Stimulated activated CD4-positive, alpha-beta T cell treated with anti-CD3 and anti-CD28 coated beads, Interleukin-2, amount 100 ng/mL, for 4 hours (primary cell): ENCODE measurements around the gene OR3A3.
"Not testable (repeated sequence)": the region's sequence is repeated elsewhere in the genome, so short reads cannot be mapped to it uniquely, and the experiment has no call there.

Experiments used
- DNase-seq: peaks from one replicate; pipeline ENCODE4 v3.0.0-alpha.2; 2020; ENCODE audit warnings: low read depth

The OR3A3 gene

DNA sequence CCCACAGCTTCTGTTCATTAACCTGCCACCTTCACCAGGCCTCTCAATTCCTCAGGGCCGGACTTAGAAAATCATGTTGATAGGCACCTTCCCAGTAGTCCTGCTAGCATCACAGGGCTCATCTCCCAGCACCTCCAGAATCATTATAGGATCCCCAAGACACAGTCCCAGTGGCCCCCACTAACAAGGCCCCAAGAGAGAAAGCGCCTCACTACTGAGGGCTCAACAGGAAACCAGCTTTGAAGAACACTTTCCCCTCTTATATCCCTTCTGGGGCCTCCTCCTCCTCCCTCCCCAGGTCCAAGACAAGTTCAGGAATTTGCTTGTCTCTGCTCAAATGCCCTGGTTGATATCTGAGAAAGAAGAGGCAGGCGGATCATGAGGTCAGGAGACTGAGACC lies at the start of gene OR3A3:
Gene OR3A3 (plus strand): TSS at position 301 of the 400 bp plus-strand sequence.
- DNase-seq: no peak

DNA sequence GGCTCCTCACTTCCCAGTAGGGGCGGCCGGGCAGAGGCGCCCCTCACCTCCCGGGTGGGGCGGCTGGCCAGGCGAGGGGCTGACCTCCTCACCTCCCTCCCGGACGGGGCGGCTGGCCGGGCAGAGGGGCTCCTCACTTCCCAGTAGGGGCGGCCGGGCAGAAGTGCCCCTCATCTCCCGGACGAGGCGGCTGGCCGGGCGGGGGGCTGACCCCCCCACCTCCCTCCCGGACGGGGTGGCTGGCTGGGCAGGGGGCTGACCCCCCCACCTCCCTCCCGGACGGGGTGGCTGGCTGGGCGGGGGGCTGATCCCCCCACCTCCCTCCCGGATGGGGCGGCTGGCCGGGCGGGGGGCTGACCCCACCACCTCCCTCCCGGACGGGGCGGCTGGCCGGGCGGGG lies 40.0 kb upstream of the OR3A3 start:
- DNase-seq: not testable (repeated sequence)

DNA sequence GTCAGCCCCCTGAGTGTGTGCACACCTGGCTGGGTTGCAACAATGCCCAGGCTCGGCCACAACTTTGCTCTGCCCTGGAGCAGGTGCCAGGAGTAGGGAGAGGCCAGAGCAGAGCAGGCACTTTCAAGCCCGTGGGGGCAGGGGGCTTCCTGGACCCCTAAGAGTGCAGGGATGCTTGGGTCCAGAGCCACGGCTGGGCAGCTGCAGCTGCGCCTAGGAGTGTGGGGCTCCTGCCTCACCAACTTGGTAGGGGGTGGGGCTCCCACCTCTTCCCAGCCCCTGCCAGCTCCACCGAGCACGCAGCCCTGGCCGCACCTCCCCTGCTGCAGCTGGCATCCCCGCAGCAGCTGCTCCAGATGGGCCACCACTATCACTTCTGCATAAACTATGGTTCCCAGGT lies 32.8 kb upstream of the OR3A3 start:
- no peak for DNase-seq

DNA sequence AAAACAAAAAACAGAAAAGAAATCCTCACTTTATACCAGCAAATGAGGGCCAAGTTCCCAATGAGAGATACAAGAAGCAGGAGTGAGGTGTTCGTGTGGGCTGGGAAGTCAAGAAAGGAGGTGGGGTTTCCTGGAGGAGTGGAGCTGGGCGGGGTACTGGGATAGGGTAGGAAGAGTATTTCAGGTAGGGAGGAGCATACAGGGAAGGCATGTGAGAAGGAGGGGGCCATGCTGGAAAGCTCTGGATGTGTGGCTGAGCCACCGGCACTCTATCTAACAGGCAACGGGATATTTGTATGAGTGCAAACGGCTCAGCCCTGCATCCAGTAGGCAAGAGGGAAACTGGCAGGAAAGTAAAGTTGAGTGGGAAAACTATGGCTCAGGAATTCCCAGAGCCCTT lies 29.2 kb upstream of the OR3A3 start:
- DNase-seq: no peak

DNA sequence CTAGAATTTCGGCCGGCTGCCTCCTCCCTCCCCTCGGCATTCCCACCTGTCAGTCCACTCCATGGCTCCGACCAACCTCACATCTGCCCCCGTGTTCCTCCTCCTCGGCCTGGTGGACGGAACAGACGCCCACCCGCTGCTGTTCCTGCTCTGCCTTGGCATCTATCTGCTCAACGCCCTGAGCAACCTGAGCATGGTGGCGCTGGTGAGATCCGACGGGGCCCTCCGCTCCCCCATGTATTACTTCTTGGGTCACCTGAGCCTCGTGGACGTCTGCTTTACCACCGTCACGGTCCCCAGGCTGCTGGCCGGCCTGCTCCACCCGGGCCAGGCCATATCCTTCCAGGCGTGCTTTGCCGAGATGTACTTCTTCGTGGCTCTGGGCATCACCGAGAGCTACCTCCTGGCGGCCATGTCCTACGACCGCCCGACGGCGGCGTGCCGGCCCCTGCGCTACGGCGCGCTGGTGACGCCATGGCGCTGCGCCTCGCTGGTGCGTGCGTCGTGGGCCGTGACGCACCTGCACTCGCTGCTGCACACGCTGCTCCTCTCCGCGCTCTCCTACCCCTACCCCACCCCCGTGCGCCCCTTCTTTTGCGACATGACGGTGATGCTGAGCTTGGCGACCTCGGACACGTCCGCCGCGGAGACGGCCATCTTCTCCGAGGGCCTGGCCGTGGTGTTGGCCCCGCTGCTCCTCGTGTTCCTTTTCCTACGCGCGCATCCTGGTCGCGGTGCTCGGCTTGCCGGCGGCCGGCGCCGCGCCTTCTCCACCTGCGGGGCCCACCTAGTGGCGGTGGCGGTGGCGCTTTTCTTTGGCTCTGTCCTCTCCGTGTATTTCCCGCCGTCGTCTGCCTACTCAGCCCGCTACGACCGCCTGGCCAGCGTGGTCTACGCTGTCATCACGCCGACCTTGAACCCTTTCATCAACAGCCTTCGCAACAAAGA lies 25.0 kb upstream of the OR3A3 start, which contains the start of gene OR3A2:
Gene OR3A2 (minus strand): TSS at position 440 of the 948 bp plus-strand sequence.
- no peak for DNase-seq

DNA sequence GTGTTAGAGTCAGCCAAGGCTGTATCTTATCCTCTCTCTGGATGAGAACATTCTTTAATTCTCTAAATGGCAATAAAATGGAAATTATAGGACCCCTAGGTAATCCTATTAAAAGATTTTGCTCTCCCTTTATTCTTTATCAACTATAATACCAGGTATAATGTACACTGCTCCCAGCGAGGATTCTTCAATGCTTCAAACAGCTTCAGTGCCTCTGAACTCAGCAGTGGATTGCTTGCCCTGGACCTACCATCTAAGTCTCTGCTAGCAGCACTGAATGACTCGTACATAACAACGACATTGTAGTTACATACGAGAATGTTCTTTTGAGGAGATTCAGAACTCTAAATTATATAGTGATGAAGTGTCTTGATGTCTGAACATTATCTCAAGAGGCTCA lies 21.4 kb upstream of the OR3A3 start:
- no peak for DNase-seq

DNA sequence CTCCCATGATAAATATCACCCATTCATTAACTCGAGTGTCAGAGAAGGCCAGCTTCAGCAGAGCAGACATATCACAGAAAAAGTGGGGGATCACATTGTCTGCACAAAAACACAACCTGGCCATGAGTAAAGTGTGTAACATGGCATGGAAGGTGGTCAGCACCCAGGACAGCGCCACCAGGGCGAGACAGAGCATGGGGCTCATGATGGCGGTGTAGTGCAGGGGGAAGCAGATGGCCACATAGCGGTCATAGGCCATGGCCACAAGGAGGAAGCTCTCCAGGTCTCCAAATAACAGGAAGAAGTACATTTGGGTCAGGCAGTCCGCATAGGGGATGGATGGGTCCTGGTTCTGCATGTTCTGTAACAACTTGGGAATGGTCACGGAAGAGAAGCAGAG lies 13.4 kb upstream of the OR3A3 start:
- not testable (repeated sequence) for DNase-seq

DNA sequence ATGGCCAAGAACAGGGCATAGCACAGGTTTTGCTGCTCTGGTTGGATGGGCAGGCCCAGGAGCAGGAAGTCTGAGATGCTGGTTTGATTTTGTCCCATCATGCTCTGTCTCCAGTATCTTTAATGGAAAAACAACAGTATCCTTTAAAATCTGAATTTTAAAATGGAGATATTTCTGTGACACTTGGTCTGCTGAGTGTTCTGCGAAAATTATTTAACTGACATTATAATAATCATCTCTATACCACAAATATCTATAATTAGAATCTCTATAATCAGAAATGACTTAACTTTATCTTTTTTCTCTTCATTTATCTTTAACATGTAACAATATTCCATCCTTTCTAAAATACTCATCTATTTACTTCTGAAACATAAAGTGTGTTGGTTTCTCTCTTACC lies 12.9 kb upstream of the OR3A3 start, which contains the start of gene OR1E1:
Gene OR1E1 (minus strand): TSS at position 101 of the 400 bp plus-strand sequence. CDS start 0 bp downstream, at position 101.
- no peak for DNase-seq

DNA sequence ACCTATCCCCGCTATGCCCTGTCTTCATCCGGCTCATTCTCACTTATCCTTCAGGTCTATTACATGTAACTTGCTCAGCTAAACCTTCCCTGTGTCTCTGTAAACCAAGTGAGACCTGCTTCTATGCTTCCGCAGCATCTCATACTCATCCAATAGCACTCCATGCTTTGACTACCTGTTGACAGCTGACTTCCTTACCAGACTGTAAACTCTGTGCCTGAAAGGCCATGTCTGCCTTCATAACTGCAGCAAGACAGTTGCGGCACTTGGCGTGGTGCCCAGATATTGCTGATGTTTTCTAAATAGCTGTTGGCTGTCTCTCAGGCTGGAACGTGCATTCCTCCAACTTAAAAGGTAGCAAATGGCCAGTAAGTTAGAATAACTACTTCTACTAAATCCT lies 11.1 kb upstream of the OR3A3 start:
- no peak for DNase-seq

DNA sequence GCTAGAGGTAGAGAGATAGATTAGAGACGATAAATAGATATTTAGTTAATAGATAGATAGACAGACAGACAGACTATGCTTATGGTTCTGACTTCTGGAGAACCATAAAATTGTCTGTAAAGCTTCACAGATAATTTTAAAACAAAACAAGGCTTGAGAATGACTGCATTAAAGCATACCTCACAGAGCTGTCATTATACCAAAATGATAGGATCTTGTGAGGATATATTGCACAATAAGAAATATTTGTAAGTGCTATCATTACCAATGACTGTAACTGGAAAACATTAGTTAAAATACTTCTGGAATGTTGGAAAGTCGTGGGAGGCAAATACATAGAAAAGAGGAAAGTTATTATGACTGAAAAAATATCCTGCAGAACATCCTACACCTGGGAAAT lies 9.4 kb upstream of the OR3A3 start:
- no peak for DNase-seq

DNA sequence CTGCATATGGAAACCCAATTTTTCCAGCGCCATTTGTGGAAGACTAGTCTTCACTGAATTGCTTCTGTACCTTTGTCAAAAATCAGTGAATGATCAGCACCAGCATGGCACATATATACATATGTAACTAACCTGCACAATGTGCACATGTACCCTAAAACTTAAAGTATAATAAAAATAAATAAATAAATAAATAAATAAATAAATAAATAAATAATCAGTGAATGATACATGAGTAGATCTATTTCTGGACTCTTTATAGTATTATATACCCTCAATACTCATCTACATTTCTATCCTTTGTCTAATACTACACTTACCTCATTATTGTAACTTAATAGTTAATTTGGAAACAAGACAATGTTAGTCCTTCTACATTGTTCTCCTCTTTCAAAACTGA lies 7.3 kb upstream of the OR3A3 start:
- DNase-seq: not testable (repeated sequence)

DNA sequence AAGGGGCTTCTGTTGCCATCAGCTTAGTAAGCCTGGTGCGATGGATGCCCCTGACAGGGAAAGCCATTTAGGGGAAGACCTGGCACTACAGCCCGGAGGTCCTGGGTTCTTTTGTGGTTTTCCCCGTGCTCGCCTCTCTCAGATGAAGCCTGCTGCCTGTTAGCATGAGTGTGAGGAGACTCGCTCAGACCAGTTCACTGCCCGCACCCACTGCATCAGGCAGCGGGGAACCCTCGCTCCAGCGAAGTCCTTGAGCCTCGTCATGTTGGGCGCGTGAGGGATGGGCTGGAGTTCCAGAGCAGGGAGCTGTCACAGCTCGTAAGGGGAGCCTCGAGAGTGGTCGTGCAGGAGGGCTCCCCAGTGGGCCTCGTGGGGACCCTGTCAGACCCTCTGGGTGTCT lies 1.0 kb downstream of the OR3A3 start:
- DNase-seq: not testable (repeated sequence)

DNA sequence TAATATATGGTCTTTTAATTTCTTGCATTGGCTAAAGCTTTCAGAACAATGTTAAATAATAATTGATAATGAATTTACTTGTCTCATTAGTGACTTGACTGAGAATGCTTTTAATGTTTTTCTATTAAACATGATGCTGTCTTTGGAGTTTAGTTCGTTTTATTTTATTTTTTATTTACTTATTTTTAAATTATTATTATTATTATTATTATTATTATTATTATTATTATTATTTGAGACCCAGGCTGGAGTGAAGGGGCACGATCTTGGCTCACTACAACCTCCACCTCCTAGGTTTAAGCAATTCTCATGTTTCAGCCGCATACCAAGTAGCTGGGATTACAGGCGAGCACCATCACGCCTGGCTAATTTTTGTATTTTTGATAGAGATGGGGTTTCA lies 4.4 kb downstream of the OR3A3 start:
- no peak for DNase-seq

DNA sequence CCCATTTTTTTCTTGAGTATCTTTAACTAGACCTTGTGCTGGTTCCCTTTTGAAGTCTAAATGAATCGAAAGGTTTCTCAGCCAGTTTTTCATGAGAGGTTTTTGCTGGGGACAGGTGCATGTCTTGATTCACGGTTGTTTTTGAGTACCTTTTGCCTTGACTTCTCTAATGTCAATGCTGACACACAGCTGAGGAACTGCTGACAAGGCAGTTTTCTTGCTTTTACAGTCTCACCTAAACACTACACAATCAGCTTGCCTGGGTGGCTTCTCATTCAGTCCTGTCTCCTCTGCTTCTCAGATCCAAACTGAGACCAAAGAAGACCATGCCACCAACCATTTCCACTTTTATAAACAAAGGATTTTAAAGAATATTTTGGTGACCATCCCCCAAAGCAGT lies 7.1 kb downstream of the OR3A3 start:
- DNase-seq: no peak

DNA sequence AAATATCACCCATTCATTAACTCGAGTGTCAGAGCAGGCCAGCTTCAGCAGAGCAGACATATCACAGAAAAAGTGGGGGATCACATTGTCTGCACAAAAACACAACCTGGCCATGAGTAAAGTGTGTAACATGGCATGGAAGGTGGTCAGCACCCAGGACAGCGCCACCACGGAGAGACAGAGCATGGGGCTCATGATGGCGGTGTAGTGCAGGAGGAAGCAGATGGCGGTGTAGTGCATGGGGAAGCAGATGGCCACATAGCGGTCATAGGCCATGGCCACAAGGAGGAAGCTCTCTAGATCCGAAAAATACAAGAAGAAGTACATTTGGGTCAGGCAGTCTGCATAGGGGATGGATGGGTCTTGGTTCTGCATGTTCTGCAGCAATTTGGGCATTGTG lies 22.0 kb downstream of the OR3A3 start:
- DNase-seq: not testable (repeated sequence)

DNA sequence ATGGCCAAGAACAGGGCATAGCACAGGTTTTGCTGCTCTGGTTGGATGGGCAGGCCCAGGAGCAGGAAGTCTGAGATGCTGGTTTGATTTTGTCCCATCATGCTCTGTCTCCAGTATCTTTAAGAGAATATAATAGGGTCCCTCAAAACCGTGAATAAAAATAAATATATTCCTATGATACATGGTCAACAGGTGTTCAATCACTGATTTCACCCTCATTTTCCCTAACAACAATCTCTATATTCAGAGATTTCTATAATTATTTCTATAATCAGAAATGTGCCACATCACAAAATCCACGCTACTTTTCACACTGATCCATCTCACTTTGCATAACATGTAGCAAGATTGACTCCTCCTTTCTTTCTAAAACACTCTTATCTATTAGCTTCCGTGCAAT lies 22.6 kb downstream of the OR3A3 start, which contains the start of gene OR1E2:
Gene OR1E2 (minus strand): TSS at position 101 of the 400 bp plus-strand sequence. CDS start 0 bp downstream, at position 101.
- no peak for DNase-seq

DNA sequence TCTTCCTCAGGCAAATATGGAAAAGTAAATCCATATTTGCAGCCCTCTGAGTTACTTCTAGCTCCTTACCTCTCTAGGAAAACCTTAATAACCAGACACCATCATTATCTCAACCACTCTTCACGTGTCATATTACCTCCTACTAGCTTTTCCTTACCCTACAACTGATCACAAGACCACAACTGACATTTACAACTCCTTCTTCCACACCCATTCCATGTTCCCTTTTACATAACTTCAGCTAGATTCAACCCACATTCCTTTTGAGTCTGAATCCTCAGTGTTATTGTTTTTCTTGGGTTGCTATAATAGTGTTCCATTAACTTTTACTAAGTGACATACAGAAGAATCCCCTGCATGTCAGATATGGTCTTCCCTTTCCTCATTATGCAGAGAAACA lies 27.2 kb downstream of the OR3A3 start:
- no peak for DNase-seq

DNA sequence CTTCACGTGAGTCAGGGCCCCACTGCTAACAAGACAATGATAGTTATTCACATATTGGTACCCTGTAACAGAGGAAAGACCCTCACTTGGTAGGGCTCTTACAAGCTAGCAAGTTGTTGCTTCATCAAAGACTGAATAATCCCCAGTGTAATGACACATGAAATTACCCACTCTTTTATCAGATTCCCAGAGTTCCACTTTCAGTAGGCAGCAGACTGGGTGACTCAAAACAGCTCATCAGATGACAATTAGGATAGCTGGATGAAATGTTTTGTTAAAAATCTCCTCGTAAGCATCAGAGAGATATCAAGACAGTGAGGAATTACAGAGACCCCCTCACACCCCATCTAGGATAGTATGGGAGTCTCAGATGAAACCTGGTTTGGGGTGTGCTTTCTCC lies 29.3 kb downstream of the OR3A3 start:
- DNase-seq: no peak

DNA sequence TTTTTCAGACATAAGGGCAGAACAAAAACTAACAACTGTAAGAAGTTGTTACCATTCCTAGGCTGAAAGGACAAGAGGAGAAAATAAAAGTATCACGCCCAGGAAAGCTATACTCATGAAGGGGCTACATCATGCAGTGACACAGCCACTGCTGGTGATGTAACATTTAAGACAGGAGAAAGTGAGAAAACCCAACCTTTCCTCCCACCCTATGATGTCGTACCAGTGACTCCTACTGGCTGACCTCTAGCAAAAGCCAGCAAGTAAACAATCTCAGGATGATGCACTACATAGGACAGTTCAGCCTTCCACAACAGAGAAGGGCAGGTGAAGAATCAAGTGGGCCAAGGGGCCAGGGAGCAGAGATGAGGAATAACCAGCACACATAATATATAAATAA lies 36.5 kb downstream of the OR3A3 start:
- DNase-seq: no peak

DNA sequence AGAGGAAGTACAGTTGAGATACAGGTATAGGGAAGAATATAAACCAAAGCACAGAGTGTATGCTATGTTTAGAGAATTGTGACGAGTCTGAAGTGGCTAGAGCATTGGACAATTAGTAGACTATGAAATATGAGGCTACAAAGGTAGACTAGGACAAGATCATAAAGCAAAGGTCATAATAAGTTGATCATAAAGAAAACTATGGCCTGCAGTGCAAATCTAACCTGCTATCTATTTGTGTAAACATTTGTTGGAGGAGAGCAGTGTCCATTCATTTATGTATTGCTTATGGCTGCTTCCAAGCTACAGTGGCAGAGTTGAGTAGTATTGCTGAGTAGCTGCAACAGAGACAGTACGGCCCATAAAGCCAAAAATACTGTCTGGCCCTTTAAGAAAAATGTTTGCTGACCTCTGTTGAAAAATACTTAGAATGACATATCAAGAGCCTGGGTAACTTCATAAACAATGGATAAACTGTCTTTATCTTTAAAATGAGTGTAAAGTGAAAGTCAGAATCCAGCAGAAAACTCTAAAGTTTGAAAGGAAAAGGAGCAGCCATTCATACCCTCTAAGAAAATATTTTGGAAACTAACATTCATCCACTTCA lies 37.0 kb downstream of the OR3A3 start:
- DNase-seq: no peak

DNA sequence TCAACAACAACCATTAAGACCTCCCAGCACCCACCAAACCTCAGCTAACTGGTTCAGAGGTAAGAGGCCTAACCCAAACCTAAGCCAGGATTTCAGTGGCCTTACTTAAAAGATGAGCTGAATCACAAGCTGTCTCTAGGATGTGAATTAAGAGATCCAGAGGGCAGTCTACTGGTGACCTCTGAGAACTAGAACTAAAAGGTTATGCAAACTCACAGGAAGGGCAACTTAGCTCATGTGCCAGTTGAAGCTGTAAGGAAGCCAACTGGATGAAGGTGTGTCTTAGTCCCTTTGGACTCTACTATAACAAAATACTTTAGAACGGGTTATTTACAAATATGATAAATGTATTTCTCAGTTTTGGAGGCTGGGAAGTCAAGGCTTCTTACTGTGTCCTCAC lies 55.2 kb downstream of the OR3A3 start:
- DNase-seq: not testable (repeated sequence)

DNA sequence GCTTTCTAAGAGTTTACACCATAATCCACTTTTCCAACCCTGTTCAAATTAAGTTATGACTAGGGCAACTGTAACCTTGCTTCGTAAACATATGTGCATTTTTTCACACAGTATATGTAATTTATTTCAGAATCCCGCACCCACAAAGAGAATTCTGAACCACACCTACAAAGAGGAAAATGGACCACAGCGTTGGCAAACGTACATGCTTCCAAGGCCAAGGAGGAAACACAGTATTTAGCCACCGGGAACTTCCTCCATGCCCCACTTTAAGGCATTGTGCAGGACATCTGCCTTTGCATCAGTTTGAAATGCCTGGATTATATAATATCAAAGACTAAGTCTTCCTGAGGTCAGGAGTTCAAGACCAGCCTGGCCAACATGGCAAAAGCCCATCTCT lies 58.4 kb downstream of the OR3A3 start:
- no peak for DNase-seq

DNA sequence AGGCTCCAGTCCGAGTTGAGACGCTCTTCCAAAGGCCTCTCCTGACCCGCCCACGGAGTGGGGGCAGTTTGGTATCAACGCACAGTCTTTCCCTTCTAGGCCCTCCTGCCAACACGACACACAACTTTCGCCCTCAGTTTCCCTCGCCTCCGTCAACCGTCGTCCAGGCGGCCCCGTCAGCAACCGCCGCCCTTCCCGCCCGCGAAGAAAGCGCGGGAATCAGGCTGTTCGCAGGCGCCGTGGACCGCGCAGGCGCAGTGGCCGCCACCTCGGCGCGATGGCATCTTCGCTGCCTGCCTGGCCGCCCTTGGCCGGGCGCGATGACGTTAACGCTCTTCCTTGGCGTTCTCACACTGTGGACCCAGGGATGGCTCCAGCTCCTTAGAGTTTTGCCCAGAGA lies 60.4 kb downstream of the OR3A3 start, which contains the start of gene SPATA22:
Gene SPATA22 (minus strand): TSS at position 221 of the 400 bp plus-strand sequence. CDS start 2,494 bp downstream, outside the sequence.
- DNase-seq: no peak
